GM15510 (cell line): ENCODE measurements around the gene TMEM11.

Experiments used
- POLR2A ChIP-seq: IDR thresholded peaks from 3 replicates; pipeline ENCODE4 v1.6.1; 2011; ENCODE audit warnings: borderline replicate concordance; ENCODE audit not compliant: insufficient read length; ENCODE audit errors: extremely low read depth

TMEM11 gene

DNA sequence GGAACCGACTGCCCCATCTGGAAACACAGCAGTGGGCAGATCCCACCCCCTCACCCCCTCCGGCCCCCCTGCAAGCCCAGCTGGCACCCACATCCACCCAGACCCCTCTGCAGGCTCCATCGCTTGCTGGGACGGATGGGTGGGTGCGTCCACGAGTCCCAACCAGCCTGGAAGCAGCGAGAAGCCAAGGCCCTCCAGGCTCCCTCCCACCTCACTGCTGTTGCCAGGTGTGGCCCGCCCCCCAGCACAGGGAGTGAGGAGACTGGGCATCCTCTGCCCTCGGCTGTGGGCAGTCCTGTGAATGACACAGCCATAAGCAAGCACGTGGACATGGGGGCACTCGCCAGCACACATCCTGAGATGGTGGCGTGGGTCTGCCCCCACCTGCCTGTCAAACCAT is 11.4 kb downstream of the TMEM11 start:
- no peak for TF ChIP-seq POLR2A

GRCh38 chr17:21201874-21202273 is 12.1 kb downstream of the TMEM11 start:
- TF ChIP-seq POLR2A, result no peak

GRCh38 chr17:21201298-21201595 is 12.7 kb downstream of the TMEM11 start:
- TF ChIP-seq POLR2A, result no peak

DNA sequence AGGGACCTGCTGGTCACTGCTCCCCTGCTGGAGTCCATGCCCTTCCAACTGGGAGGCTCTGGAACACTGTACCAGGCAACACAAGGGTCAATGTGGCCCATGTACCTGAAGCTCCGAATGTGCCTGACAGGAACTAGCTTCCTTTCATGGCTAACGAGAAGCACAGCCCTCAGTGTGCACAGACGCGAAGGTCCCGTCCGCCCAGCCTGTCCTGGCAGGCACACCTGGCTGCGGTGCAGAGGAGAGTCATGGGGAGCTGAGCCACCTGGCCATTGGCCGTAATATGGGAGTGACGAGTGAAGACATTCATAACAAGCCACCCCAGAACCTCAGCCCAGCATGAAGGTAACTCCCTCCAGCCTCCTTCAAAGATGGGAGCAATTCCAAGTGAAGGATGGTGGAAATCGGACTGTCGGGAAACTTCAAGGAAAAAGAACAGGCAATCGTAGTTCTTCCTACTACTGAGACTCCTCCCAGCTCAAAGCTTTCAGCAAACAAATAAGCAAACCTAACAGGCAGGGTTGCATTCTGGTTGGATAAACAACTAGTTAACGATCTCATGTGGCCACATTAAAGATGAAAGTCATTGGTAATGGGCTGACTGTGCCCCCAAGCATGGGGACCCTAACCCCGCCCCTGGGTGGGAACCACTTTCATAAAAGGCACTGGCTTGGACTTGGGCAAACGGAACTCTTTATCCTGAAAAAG is 13.2 kb downstream of the TMEM11 start:
- no peak for TF ChIP-seq POLR2A

DNA sequence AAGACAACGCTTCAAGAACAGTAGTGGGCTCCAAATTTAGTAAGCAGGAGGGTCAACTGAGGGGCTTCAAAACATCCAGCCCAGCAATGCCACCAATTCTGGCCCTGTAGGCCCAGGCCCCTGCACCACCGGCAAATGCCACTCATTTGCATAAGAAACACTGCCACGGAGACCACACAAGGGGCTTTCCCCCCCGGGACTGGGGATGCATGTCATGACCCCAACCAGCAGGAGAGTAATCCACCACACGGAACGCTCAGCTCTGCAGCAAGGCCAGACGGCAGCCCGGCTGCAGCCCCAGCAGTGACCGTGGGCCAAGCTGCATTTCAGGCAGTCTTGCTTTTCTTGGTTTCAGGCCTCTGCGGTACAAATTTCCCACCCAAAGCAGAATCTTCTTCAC is 14.1 kb downstream of the TMEM11 start:
- no peak for TF ChIP-seq POLR2A

GRCh38 chr17:21199311-21199710 is 14.7 kb downstream of the TMEM11 start:
- TF ChIP-seq POLR2A, result no peak

DNA sequence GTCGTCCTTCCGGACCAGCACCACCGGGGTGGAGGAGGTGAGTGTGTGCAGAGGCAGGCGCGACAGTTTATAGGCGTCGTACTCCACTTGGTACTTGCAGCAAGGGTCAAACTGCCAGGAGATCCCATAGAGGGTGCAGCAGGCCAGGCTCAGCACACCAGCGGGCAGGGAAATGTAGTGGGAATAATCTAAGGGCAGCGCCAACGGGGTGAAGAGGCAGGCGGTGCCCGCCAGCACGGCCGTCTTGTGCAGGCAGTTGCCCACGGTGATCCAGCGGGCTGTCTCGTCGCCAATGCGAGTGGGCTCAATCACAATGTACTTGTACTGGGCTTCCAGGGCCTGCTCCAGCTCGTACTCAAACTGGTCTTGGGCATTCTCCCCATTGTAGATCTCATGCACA is 15.6 kb downstream of the TMEM11 start:
- TF ChIP-seq POLR2A, result no peak

GRCh38 chr17:21196126-21196525 is 17.8 kb downstream of the TMEM11 start:
- TF ChIP-seq POLR2A, result no peak

DNA sequence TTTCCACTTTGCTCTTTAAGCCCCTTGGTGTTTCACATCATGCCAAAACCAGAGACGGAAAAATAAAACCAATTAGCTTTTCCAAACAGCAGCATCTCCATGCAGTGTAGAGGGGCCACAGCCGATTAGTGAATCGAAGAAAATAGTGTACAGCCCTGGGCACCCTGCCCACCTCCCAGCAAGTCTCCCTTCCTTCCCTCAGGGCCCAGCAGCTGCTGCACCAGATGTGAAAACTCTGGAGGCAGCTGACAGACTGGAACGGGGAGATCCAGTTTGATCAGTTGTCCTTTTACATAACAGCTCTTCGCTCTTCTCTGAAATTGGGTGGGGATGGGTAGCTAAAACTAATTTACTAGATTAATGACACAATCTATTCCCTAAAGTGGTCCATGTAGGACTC is 19.3 kb downstream of the TMEM11 start:
- TF ChIP-seq POLR2A, result no peak

- no peak for TF ChIP-seq POLR2A
Observed at GRCh38 chr17:21194226-21194625, 19.7 kb downstream of the TMEM11 start.

GRCh38 chr17:21193031-21193430 is 20.9 kb downstream of the TMEM11 start:
- TF ChIP-seq POLR2A, result no peak

- no peak for TF ChIP-seq POLR2A
Observed at GRCh38 chr17:21191698-21192097, 22.3 kb downstream of the TMEM11 start.

- no peak for TF ChIP-seq POLR2A
Observed at GRCh38 chr17:21190078-21190477, 23.9 kb downstream of the TMEM11 start.

DNA sequence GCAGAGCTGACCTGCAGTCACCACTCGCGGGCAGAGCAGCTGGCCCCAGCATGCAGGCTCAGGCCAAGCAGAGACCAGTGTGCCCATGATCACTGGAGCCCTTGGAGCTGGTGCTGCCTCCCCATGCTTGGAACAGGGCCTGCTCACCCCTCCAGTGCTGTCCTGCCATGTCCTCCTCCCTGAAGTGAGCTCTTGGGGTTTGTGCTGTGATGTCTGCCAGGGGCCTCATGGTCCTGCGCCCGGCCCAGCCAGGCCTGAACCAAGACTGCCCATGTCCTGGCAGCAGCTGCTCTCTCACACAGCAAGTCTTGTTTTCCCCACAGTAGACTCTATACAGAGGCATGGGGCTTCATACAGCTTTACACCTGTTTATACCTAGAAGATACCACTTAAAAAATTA is 24.6 kb downstream of the TMEM11 start:
- no peak for TF ChIP-seq POLR2A

DNA sequence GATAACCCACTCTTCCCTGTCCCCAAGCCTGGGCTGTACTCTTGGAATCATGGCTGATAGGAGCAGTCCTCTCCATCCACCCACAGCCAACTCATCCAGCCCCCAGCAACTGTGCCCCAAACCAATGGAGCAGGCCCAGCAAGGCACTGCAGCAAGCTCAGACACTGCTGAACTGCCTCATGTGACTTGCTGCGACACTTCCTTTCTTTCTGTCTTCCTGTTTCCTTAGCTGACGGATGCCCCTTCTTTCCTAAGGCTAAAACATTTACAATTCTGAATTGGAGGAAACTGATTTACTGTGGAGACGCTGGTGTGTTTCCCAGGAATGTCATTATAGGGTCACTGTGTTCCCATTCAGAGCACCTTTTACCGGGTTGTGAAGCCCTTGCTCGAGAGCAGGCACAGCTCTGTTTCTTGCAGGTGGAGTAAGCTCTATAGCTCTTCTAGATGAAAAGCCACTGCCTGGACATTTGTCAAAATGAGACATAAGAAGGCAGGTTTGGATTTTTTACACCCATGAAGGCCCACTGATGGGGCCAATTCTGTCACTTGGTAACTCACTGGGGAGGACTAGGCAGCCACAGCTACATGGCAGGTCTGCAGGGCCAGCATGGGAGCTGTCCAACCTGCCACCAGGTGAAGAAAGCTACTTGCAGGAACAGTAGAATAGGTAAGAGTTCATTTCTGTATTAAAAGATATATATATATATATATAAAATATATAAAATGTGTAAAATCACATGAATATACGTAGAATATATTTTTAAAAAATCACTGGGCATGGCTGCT is 27.4 kb downstream of the TMEM11 start:
- no peak for TF ChIP-seq POLR2A

DNA sequence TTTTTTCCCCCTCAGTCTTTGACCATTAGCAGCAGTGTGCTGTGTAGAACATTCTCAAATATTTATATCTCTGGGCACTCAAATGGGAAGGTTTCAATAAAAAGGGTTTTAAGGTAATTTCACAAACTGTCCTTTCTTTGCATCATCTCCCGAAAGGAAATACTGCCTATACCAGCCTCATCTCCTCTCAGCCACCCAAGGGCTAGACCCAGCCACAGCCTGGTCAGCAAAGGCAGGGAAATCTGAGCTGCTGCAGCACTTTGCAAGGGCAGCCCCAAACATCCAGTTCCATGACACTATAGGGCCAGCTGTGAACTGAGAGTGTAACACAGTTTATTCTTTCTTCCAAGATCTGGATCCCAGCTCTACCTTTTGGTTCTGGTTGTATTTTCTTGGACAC is 28.9 kb downstream of the TMEM11 start:
- no peak for TF ChIP-seq POLR2A
